ENCODE results near the gene SLC26A11.

DNA sequence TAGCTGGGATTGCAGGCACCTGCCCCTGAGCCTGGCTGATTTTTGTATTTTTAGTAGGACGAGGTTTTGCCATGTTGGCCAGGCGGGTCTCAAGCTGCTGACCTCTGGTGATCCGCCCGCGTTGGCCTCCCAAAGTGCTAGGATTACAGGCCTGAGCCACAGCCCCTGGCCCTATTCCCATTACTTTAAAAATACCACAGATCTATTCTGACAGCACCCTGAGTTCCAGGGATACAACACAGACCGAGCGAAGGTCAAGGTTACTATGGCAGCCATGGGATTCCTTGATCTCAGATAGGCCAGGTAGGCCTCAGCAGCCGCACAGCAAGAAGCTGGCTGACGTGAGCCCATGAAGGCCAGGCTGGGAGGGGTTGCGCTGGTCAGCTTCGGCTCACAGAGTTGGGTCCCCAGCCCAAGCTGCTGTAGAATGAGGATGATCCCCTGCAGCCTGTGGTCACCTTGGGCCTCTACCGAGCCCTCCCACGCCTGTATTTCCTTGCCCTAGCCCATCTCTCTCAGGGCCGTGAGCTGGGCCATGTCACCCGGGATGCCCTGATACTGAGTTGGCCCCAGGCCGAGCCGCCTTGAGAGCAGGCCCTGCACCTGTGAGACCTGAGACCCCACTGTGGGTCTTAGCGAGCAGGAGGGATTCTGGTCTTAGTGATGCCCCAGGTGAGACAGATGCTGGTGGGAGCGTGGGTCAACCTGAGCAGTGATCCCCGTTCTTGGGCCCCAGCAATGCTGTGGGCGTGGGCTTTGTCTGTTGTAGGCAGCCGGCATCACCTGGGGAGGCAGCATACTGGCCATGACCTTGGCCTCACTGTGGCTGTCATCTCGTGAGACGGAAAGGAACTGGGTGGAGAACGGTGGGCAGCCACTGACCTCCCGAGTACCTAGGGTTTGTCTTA lies 23.6 kb downstream of the SLC26A11 start:
- TF ChIP-seq, protein P1, sequence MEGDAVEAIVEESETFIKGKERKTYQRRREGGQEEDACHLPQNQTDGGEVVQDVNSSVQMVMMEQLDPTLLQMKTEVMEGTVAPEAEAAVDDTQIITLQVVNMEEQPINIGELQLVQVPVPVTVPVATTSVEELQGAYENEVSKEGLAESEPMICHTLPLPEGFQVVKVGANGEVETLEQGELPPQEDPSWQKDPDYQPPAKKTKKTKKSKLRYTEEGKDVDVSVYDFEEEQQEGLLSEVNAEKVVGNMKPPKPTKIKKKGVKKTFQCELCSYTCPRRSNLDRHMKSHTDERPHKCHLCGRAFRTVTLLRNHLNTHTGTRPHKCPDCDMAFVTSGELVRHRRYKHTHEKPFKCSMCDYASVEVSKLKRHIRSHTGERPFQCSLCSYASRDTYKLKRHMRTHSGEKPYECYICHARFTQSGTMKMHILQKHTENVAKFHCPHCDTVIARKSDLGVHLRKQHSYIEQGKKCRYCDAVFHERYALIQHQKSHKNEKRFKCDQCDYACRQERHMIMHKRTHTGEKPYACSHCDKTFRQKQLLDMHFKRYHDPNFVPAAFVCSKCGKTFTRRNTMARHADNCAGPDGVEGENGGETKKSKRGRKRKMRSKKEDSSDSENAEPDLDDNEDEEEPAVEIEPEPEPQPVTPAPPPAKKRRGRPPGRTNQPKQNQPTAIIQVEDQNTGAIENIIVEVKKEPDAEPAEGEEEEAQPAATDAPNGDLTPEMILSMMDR (IDR thresholded peaks at IDR 0.05), result no peak
- TF ChIP-seq POLR2A (IDR thresholded peaks at IDR 0.05) (no peak), EP300 (IDR thresholded peaks at IDR 0.05) (no peak)
